HCT116 (cell line): ENCODE data around the gene ALG6. TPM values are rescaled to one million over a fixed set of nuclear protein-coding genes. Genes with fewer than 3 reads are reported as not detected.

ENCODE experiments used
- ATAC-seq: fragments of 200-7000 bp; cut with Tn5 transposase; 2 replicates; pipeline ENCODE4 v1.9.1; 2020; ENCODE audit warnings: mild to moderate bottlenecking, moderate library complexity
- BruUV-seq: library from RNA; stranded (reverse); fragments of 400-500 nt; replicated peaks from 2 replicates; lab custom pipeline; 2021; lab: Mats Ljungman, UMichigan
- CTCF ChIA-PET: fragments of 300-600 bp; sonication (Branson Sonifier 250); formaldehyde crosslinking; loops from one replicate; lab custom pipeline; 2021; ENCODE audit warnings: antibody characterized with exemption; lab: Charles Lee
- POLR2A ChIA-PET: fragments of 300-600, 350-600 bp; sonication (Branson Sonifier 250); formaldehyde crosslinking; loops from one replicate; lab custom pipeline; 2021; ENCODE audit warnings: antibody characterized with exemption; lab: Charles Lee
- RAD21 ChIA-PET, 2 experiments: fragments of 300-600 bp; sonication (Branson Sonifier 250); formaldehyde crosslinking; loops; one replicate each; lab custom pipeline; 2023; ENCODE audit warnings: low total read pairs in 2 of 2; ENCODE audit not compliant: uncharacterized antibody in 2 of 2, unreplicated experiment in 2 of 2, low non-redundant PET in 1 of 2; lab: Charles Lee
- DNase-seq: peaks from one replicate; pipeline ENCODE4 v3.0.0-alpha.2; 2010; ENCODE audit warnings: low read depth, low spot score
- H2AFZ ChIP-seq: fragments of 200-600 bp; shearing (Covaris generic), sonication (generic); 2 replicates; pipeline ENCODE4 v1.6.1; 2017; ENCODE audit warnings: low read depth, mixed run types, mixed read lengths, antibody characterized with exemption, low read length; ENCODE audit not compliant: poor library complexity, severe bottlenecking
- H3K27ac ChIP-seq: 2 replicates; pipeline ENCODE4 v1.5.1; 2012; ENCODE audit warnings: low read depth, low read length
- H3K27me3 ChIP-seq: fragments of 200-600 bp; sonication (generic); 2 replicates; pipeline ENCODE4 v1.6.1; 2016; ENCODE audit warnings: mixed run types, low read length, mixed read lengths; ENCODE audit not compliant: insufficient read depth
- H3K36me3 ChIP-seq, 2 experiments: fragments of 200-500 bp in 1 of 2; fragments of 200-600 bp in 1 of 2; sonication (Bioruptor generic) in 1 of 2; sonication (generic) in 1 of 2; 2 replicates each; pipeline versions ENCODE4 v1.5.1 to v1.6.1; 2014 to 2016; ENCODE audit warnings: low read length in 2 of 2, inconsistent platforms in 1 of 2, mixed read lengths in 1 of 2, mixed run types in 1 of 2; ENCODE audit not compliant: insufficient read depth in 2 of 2, control insufficient read depth in 1 of 2
- H3K4me1 ChIP-seq, 2 experiments: fragments of 200-600 bp in 1 of 2; sonication (generic) in 1 of 2; 2 replicates each; pipeline versions ENCODE4 v1.5.1 to v1.6.1; 2012 to 2017; ENCODE audit warnings: low read length in 2 of 2, inconsistent platforms in 1 of 2, mild to moderate bottlenecking in 1 of 2, mixed read lengths in 1 of 2, mixed run types in 1 of 2, moderate library complexity in 1 of 2; ENCODE audit not compliant: insufficient read depth in 2 of 2, control insufficient read depth in 1 of 2
- H3K4me2 ChIP-seq: fragments of 200-600 bp; sonication (generic); 2 replicates; pipeline ENCODE4 v1.6.1; 2017; ENCODE audit warnings: mixed run types, low read length, mixed read lengths
- H3K4me3 ChIP-seq, 2 experiments: fragments of 200-600 bp in 1 of 2; sonication (generic) in 1 of 2; replicated peaks in 1 of 2; 2 replicates each; pipeline ENCODE4 v1.5.1; 2011 to 2016; ENCODE audit warnings: low read length in 2 of 2, control low read depth in 1 of 2, low read depth in 1 of 2, mild to moderate bottlenecking in 1 of 2, mixed read lengths in 1 of 2, mixed run types in 1 of 2
- H3K79me2 ChIP-seq: fragments of 200-600 bp; sonication (generic); 2 replicates; pipeline ENCODE4 v1.6.1; 2017; ENCODE audit warnings: mild to moderate bottlenecking, mixed run types, low read length, moderate library complexity, mixed read lengths; ENCODE audit not compliant: insufficient read depth
- H3K9ac ChIP-seq: fragments of 200-600 bp; sonication (generic); 2 replicates; pipeline ENCODE4 v1.6.1; 2016; ENCODE audit warnings: low read length, mixed read lengths
- H3K9me2 ChIP-seq: fragments of 200-600 bp; sonication (generic), shearing (Covaris generic); 2 replicates; pipeline ENCODE4 v1.6.1; 2017; ENCODE audit warnings: mixed run types, mild to moderate bottlenecking, moderate library complexity; ENCODE audit not compliant: insufficient read depth
- H3K9me3 ChIP-seq, 2 experiments: fragments of 200-500 bp in 1 of 2; fragments of 200-600 bp in 1 of 2; sonication (Bioruptor generic) in 1 of 2; sonication (generic) in 1 of 2; 2 replicates each; pipeline ENCODE4 v1.6.1; 2014 to 2017; ENCODE audit warnings: low read length in 2 of 2, mixed read lengths in 2 of 2, inconsistent platforms in 1 of 2, low read depth in 1 of 2, mild to moderate bottlenecking in 1 of 2, mixed run types in 1 of 2, moderate library complexity in 1 of 2; ENCODE audit not compliant: control insufficient read depth in 1 of 2, insufficient read depth in 1 of 2
- H4K20me1 ChIP-seq: fragments of 200-600 bp; sonication (generic), shearing (Covaris generic); 2 replicates; pipeline ENCODE4 v1.6.1; 2017; ENCODE audit warnings: mixed run types, mild to moderate bottlenecking, moderate library complexity; ENCODE audit not compliant: insufficient read depth
- CTCF ChIP-seq, 3 experiments: fragments of 200-600 bp in 1 of 3; sonication (generic) in 1 of 3; IDR thresholded peaks in 2 of 3; conservative IDR thresholded peaks in 1 of 3; 2 replicates each; pipeline ENCODE4 v1.5.1; 2012 to 2017; ENCODE audit warnings: low read depth in 2 of 3, low read length in 2 of 3, antibody characterized with exemption in 1 of 3, borderline replicate concordance in 1 of 3, control low read depth in 1 of 3, mild to moderate bottlenecking in 1 of 3, mixed read lengths in 1 of 3, mixed run types in 1 of 3, moderate library complexity in 1 of 3; ENCODE audit not compliant: insufficient read depth in 1 of 3
- ELF1 ChIP-seq: IDR thresholded peaks from 2 replicates; pipeline ENCODE4 v1.6.1; 2012; ENCODE audit warnings: low read depth, borderline replicate concordance
- SIN3A ChIP-seq: IDR thresholded peaks from 2 replicates; pipeline ENCODE4 v1.6.1; 2012; ENCODE audit warnings: low read depth
- intact Hi-C: fragments of 100-400 bp; cut with micrococcal nuclease; formaldehyde crosslinking; loops from 2 replicates; pipeline ENCODE4 v1.10.0; 2022
- total RNA-seq: library from RNA; stranded (reverse); gene quantifications from one replicate; pipeline ENCODE4 v1.2.1, GENCODE V29; 2021; ENCODE audit not compliant: unreplicated experiment
- TF ChIP-seq, protein P1 (sequence below): IDR thresholded peaks from 2 replicates; pipeline ENCODE4 v1.6.1; 2012; ENCODE audit warnings: low read depth

The ALG6 gene
- total RNA-seq, 1 experiment from 2014 or later, result 14.7 TPM

DNA sequence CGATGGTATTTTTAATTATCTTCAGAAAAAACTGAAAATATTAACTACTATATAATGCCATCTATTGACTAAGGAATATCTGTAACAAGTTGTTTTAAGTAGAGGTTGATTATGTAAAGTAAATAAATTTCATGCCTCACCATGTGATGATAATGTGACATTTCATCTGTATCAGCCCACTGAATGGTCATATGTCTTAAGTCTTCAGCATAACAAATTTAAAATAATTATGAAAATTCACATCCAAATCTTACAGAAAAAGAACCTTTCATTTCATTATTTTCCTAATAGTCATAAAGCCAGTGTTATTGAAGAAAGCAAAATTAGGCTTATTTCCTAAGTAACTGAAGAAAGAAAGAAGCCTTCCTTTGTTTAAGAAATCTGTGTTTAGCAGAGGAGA is 83.0 kb downstream of the ALG6 start:
- no peak overlapping the region for H3K27ac ChIP-seq

More for the DNA sequence above, 83.0 kb downstream of the ALG6 start:
- no peaks in the 10 kb centered on the region for H3K79me2 ChIP-seq
- no peak overlapping the region for H3K4me3 ChIP-seq
- ChIA-PET RAD21 (no interaction called here), POLR2A (no interaction called here), CTCF (no interaction called here)
- H4K20me1 ChIP-seq, result no peaks in the 10 kb centered on the region
- intact Hi-C loops, result no loop called here
- H3K36me3 ChIP-seq, result no peaks in the 10 kb centered on the region
- no TSS peak for BruUV-seq
- no peak overlapping the region for H3K4me2 ChIP-seq
- H3K27me3 ChIP-seq, result no peaks in the 10 kb centered on the region
- ATAC-seq, result no peak
- TF ChIP-seq, protein P1, sequence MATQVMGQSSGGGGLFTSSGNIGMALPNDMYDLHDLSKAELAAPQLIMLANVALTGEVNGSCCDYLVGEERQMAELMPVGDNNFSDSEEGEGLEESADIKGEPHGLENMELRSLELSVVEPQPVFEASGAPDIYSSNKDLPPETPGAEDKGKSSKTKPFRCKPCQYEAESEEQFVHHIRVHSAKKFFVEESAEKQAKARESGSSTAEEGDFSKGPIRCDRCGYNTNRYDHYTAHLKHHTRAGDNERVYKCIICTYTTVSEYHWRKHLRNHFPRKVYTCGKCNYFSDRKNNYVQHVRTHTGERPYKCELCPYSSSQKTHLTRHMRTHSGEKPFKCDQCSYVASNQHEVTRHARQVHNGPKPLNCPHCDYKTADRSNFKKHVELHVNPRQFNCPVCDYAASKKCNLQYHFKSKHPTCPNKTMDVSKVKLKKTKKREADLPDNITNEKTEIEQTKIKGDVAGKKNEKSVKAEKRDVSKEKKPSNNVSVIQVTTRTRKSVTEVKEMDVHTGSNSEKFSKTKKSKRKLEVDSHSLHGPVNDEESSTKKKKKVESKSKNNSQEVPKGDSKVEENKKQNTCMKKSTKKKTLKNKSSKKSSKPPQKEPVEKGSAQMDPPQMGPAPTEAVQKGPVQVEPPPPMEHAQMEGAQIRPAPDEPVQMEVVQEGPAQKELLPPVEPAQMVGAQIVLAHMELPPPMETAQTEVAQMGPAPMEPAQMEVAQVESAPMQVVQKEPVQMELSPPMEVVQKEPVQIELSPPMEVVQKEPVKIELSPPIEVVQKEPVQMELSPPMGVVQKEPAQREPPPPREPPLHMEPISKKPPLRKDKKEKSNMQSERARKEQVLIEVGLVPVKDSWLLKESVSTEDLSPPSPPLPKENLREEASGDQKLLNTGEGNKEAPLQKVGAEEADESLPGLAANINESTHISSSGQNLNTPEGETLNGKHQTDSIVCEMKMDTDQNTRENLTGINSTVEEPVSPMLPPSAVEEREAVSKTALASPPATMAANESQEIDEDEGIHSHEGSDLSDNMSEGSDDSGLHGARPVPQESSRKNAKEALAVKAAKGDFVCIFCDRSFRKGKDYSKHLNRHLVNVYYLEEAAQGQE, result no peak
- TF ChIP-seq SIN3A (no peak), CTCF (IDR thresholded peaks at IDR 0.05 in 2 of 3, conservative IDR thresholded peaks at IDR 0.05 in 1 of 3; ENCODE audit: borderline replicate concordance in 1 of 3, insufficient read depth in 1 of 3, low read depth in 2 of 3, low read length in 2 of 3) (no peak), ELF1 (no peak)
- H3K9me2 ChIP-seq, result no peaks in the 10 kb centered on the region
- no peak overlapping the region for H2AFZ ChIP-seq
- no peaks in the 10 kb centered on the region for H3K4me1 ChIP-seq
- H3K9ac ChIP-seq, result no peak overlapping the region
- H3K9me3 ChIP-seq, result no peaks in the 10 kb centered on the region
- DNase-seq, result no peak
